B cell (primary cell): ENCODE results near the gene SRP14. TPM values are rescaled to one million over a fixed set of nuclear protein-coding genes. Genes with fewer than 3 reads are reported as not detected.

Experiments used
- ATAC-seq: fragments of 200-7000 bp; cut with Tn5 transposase; one replicate; pipeline ENCODE4 v1.10.0; 2021; ENCODE audit warnings: low read depth, mild to moderate bottlenecking, moderate number of reproducible peaks, moderate library complexity
- CTCF ChIA-PET: fragments of 350-600 bp; sonication (Branson Sonifier 250); formaldehyde crosslinking; loops from one replicate; lab custom pipeline; 2021; ENCODE audit warnings: antibody characterized with exemption, inconsistent platforms; lab: Charles Lee
- POLR2A ChIA-PET: fragments of 350-600 bp; sonication (Branson Sonifier 250); formaldehyde crosslinking; loops from one replicate; lab custom pipeline; 2021; ENCODE audit warnings: antibody characterized with exemption; lab: Charles Lee
- DNase-seq: peaks from one replicate; pipeline ENCODE4 v3.0.0; 2013
- H2AFZ ChIP-seq: 2 replicates; pipeline ENCODE4 v1.6.1; 2012; ENCODE audit warnings: mild to moderate bottlenecking, low read depth, low read length; ENCODE audit not compliant: insufficient read depth, poor library complexity, severe bottlenecking
- H3K27ac ChIP-seq, 2 donors: 1 replicate in 1 of 2; 2 replicates in 1 of 2; pipeline ENCODE4 v1.5.1; 2012 to 2013; ENCODE audit warnings: low read length in 2 of 2, mild to moderate bottlenecking in 2 of 2, moderate library complexity in 1 of 2
- H3K27me3 ChIP-seq, 4 experiments: fragments of 200-600 bp in 1 of 4; sonication (generic) in 1 of 4; replicated peaks in 1 of 4; 1 replicate in 2 of 4; 2 replicates in 2 of 4; pipeline versions ENCODE4 v1.6.1 to v1.7.0; 2013 to 2016; ENCODE audit warnings: low read length in 3 of 4, mild to moderate bottlenecking in 2 of 4, mixed read lengths in 1 of 4, moderate library complexity in 1 of 4; ENCODE audit not compliant: insufficient read depth in 4 of 4, control insufficient read depth in 3 of 4; ENCODE audit errors: control extremely low read depth in 1 of 4
- H3K36me3 ChIP-seq, 2 experiments: replicated peaks in 1 of 2; 1 replicate in 1 of 2; 2 replicates in 1 of 2; pipeline versions ENCODE4 v1.6.1 to v1.7.1; 2013; ENCODE audit warnings: low read length in 1 of 2; ENCODE audit not compliant: insufficient read depth in 2 of 2, control insufficient read depth in 1 of 2; ENCODE audit errors: control extremely low read depth in 1 of 2, extremely low read depth in 1 of 2
- H3K4me1 ChIP-seq, 2 donors: fragments of 200-600 bp in 1 of 2; sonication (generic) in 1 of 2; 1 replicate in 1 of 2; 2 replicates in 1 of 2; pipeline versions ENCODE4 v1.5.1 to v1.6.1; 2013 to 2017; ENCODE audit warnings: low read length in 2 of 2; ENCODE audit not compliant: control insufficient read depth in 2 of 2, insufficient read depth in 2 of 2
- H3K4me2 ChIP-seq: replicated peaks from 2 replicates; pipeline ENCODE3; 2012; ENCODE audit warnings: mild to moderate bottlenecking, low read depth, low read length; ENCODE audit not compliant: poor library complexity, severe bottlenecking
- H3K4me3 ChIP-seq, 5 experiments: fragments of 200-600 bp in 1 of 5; sonication (generic) in 1 of 5; 1 replicate in 3 of 5; 2 replicates in 2 of 5; pipeline versions ENCODE4 v1.5.1 to v1.7.0; 2011 to 2016; ENCODE audit warnings: low read length in 4 of 5, mild to moderate bottlenecking in 4 of 5, low read depth in 2 of 5, control low read depth in 1 of 5, moderate library complexity in 1 of 5; ENCODE audit not compliant: insufficient read depth in 1 of 5; ENCODE audit errors: control extremely low read depth in 1 of 5, extremely low read depth in 1 of 5
- H3K79me2 ChIP-seq: fragments of 200-600 bp; sonication (generic); one replicate; pipeline ENCODE4 v1.6.0; 2016; ENCODE audit warnings: low read length; ENCODE audit not compliant: control insufficient read depth, insufficient read depth
- H3K9ac ChIP-seq: fragments of 200-600 bp; sonication (generic); 2 replicates; pipeline ENCODE4 v1.6.1; 2017; ENCODE audit warnings: mild to moderate bottlenecking, low read length, moderate library complexity
- H3K9me3 ChIP-seq, 3 donors: one replicate each; pipeline versions ENCODE4 v1.6.1 to v1.7.1; 2013; ENCODE audit warnings: low read length in 2 of 3; ENCODE audit not compliant: control insufficient read depth in 2 of 3, insufficient read depth in 1 of 3; ENCODE audit errors: control extremely low read depth in 1 of 3
- H4K20me1 ChIP-seq: 2 replicates; pipeline ENCODE4 v1.6.0; 2012; ENCODE audit warnings: mild to moderate bottlenecking, low read length; ENCODE audit not compliant: insufficient read depth, control insufficient read depth, poor library complexity, severe bottlenecking
- H3K27ac Mint-ChIP-seq: one replicate; pipeline ENCODE4 v1.8.0; 2021; ENCODE audit warnings: mixed read lengths
- H3K27me3 Mint-ChIP-seq: one replicate; pipeline ENCODE4 v1.8.0; 2021; ENCODE audit warnings: mixed read lengths
- H3K4me1 Mint-ChIP-seq: one replicate; pipeline ENCODE4 v1.8.0; 2021; ENCODE audit warnings: mixed read lengths
- H3K4me3 Mint-ChIP-seq: one replicate; pipeline ENCODE4 v1.8.0; 2021; ENCODE audit warnings: mixed read lengths
- H3K9me3 Mint-ChIP-seq: one replicate; pipeline ENCODE4 v1.8.0; 2022; ENCODE audit warnings: mixed read lengths; ENCODE audit not compliant: insufficient read depth
- CTCF ChIP-seq: fragments of 200-600 bp; IDR thresholded peaks from one replicate; pipeline ENCODE4 v1.8.0; 2022; ENCODE audit warnings: antibody characterized with exemption, mild to moderate bottlenecking
- EZH2 ChIP-seq: IDR thresholded peaks from 2 replicates; pipeline ENCODE4 v1.6.1; 2012; ENCODE audit warnings: borderline replicate concordance, low read depth, mild to moderate bottlenecking, moderate library complexity, low read length; ENCODE audit not compliant: insufficient read depth, poor library complexity, severe bottlenecking
- WGBS: methylation state at CpG from one replicate; pipeline ENCODE4 v1.1.5; 2013; ENCODE audit warnings: missing lambda C conversion rate; ENCODE audit not compliant: insufficient coverage; 5-methylcytosine and 5-hydroxymethylcytosine counted together
- intact Hi-C: fragments of 100-400 bp; cut with micrococcal nuclease; formaldehyde crosslinking; loops from one replicate; pipeline ENCODE4 v1.10.0; 2022
- polyA plus RNA-seq: library from polyadenylated mRNA; depleted of rRNA; stranded (reverse); fragments of >200 nt; gene quantifications from 2 replicates; pipeline ENCODE4 v1.2.3, GENCODE V29; 2012
- total RNA-seq, 2 donors: library from RNA; stranded (reverse); fragments of 120-200 nt in 1 of 2; gene quantifications; 1 replicate in 1 of 2; 2 replicates in 1 of 2; pipeline versions ENCODE4 v1.2.3 to v1.2.4, GENCODE V29; 2013 to 2022

Gene SRP14
- total and polyA plus RNA-seq, 2 donors (not counting 1 experiment from before 2014, with no cell fraction given), result 120 to 131 TPM

GRCh38 chr15:40058476-40059140 lies 19.6 kb upstream of the SRP14 start:
- DNase-seq, result no peak
- no peak for ATAC-seq
- Histone ChIP-seq H3K9me3 (peaks cover 0 to 3% (median 0%) of the 10 kb centered on the region in 3 donors), H3K27me3 (no peaks in the 10 kb centered on the region), H3K27ac (no peak overlapping the region), H4K20me1 (no peaks in the 10 kb centered on the region), H3K4me2 (no peak overlapping the region), H3K36me3 (no peaks in the 10 kb centered on the region), H3K79me2 (peaks cover 3% of the 10 kb centered on the region), H3K4me3 (no peak overlapping the region), H3K4me1 (peaks cover 29 to 46% of the 10 kb centered on the region in 2 donors), H3K9ac (no peak overlapping the region), H2AFZ (no peak overlapping the region)
- CTCF ChIA-PET, result interaction anchor here (1.3 to 3.6 kb wide), 7 partner anchors 9 to 216 kb away, joined by 3 to 30 read pairs (median 6); no protein-coding TSS in a partner anchor
- Mint-ChIP-seq H3K4me3 (no peak overlapping the region), H3K4me1 (peaks cover 43% of the 10 kb centered on the region), H3K27ac (no peak overlapping the region), H3K27me3 (no peaks in the 10 kb centered on the region), H3K9me3 (no peaks in the 10 kb centered on the region)
- intact Hi-C loops, result no loop called here
- 87% methylated on average over 1 of the region's 3 CpGs for WGBS
- TF ChIP-seq CTCF (no peak), EZH2 (no peak)
- POLR2A ChIA-PET, result interaction anchor here (0.9 to 1.9 kb wide), 4 partner anchors 10 to 43 kb away, joined by 3 to 6 read pairs (median 4); no protein-coding TSS in a partner anchor
